ENCODE measurements around the gene SEMA3C.

SEMA3C gene

DNA sequence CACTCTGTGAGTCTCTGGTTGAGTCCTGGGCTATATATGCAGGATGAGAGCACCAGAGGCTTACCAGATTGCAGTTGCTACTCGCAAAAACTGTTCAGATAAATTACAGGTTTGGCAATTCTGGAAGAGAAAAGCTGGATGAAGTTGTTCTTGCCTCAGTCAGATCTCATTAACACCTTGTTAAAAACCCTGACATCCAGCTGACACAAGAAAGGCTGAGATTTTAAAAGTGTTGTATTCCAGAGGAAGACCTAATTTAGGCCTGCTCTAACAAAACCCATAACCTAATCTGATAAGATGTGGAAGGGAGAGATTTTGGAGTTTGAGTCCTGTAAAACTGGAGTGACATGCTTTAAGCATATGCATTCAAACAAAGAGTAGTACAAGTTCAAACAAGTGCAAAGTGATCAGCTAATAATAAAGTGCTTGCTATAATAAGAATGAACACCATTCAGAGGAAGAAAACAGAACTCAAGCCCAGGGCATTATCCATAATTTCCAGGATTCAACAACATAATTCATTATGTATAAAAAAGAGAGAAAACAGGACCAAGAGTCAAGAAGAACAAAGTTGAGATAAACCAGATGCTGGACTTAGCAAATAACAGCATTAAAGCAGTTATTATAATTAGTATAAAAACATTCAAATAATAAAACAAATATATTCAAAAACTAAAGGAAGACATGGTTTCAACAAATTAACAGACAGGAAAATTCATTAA is 144.9 kb downstream of the SEMA3C start:
- no peak for DNase-seq

DNA sequence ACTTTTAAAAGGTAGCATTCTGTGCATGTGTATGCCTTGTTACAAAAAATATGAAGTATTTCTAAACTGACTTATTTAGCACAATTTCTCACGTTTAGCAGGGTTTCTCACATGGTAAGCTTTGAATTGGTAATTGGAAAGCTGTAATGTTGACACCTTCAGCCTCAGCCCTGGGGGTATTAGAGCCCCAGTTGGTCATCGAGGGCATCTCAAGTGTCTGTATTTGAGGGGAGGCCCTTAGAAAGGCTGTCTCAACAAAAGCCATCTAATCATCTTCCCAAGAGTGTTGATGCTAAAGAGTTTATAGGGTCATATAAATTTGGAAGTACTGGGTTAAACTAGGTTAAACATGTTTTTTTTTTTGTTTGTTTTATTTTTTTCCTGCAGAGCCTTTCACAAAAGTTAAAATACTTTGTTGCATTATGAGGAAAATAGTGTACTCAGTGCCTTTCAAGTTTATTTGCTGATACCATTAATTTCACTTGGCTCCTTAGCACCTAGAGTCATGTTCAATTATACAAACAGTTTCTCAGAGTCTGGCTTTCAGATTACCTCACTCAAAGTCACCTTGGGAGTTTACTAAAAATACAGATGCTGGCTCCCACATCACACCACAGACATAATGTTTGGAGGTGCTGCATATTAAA is 146.4 kb downstream of the SEMA3C start:
- no peak for DNase-seq

- no peak for DNase-seq
Measured at GRCh38 chr7:80771523-80771922, 147.3 kb downstream of the SEMA3C start.

DNA sequence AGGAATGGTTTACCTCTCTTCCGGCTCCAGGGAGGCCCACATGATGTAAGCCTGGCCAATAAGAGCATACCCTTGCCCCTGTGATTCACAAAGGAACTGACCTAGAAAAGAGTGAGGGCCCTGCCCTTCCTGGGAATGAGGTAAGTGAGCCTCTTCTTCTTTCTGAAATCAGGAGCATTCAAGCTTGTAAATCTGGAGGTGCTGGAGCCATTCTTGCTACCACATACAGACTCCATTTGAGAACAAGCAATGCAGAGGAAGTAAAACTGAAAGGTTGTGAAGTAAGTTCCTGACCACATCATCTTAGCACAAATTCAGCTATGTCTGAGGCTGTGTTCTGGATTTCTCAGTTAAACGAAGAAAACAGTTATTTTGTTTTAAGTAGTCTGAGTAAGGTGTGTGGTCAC is 148.2 kb downstream of the SEMA3C start:
- DNase-seq: no peak

GRCh38 chr7:80770061-80770460 is 148.8 kb downstream of the SEMA3C start:
- no peak for DNase-seq

GRCh38 chr7:80768756-80769155 is 150.1 kb downstream of the SEMA3C start:
- no peak for DNase-seq

- DNase-seq: no peak
Measured at GRCh38 chr7:80767654-80768053, 151.2 kb downstream of the SEMA3C start.

GRCh38 chr7:80766724-80767123 is 152.1 kb downstream of the SEMA3C start:
- no peak for DNase-seq

DNA sequence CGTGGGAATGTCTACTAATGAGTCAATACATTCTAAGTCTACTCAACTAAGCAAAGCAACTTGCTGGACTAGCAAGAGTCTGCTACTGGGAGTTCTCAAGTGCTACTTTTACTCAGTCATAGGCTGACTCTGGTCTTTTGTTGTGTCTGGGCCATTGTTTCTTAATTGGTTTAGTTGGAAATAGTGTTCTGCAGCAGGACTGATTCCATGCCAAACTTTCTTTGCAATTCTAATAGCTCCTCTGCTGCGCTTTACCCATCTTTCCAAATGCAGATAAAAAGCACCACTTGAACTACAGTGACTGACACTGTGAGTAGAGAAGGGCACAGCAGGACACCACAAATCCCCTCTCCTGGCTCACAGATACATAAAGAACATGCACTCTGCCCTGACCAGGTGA is 154.7 kb downstream of the SEMA3C start:
- DNase-seq: no peak

- DNase-seq: no peak
Measured at GRCh38 chr7:80763704-80764103, 155.1 kb downstream of the SEMA3C start.

DNA sequence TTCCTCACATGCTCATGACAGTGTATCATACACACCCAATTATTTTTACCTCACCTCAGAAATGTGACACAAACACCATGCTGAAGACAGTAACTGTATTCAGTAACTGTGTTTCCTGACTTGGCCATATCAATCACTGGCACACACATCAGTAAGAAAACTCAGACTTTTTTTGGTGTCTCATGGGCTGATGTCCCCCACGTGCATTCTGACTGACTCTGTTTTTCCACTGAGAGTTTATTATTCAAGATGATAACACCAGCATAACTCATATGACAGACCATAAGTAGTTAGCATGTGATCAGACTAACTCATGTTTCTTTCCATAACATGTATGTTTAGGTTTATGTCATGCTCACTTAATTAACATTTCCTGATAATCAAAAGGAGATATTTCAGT is 155.6 kb downstream of the SEMA3C start:
- no peak for DNase-seq

DNA sequence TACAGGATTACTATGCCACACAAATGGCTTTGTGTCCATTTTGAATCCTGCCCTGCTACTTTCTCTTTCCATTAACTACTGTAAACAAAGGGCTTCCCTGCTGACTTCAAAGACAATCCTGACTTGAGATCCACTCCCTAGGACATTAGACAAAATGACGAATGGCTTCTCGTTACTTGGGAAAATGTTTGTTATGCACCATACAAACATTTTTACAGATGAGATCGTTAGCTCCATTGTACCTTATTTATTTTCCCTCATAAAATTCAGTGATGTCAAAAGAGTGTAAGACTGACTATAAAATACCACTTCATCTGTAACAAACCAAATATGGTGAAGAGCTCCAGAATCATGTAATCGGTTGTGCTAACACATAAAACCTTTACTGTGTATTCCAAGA is 158.6 kb downstream of the SEMA3C start:
- DNase-seq: no peak

GRCh38 chr7:80752954-80753690 is 165.7 kb downstream of the SEMA3C start:
- no peak for DNase-seq

DNA sequence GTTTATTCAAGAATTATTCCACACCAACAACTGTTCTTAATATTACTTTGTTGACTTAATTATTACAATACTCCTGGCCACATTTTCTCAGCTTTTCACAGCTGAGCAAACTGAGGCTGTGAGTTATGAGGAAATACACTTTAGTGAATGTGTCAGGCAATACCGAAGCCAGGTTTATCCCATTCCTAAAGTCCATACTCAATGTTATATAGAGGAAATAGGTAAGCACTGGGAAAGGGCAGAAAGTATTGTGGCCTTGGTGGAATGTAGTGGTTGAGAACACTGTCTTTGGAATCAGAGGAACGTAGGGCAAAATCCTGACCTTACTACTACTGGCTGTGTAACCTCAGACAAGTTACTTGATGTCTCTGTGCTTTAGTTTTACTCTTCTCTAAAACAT is 169.6 kb downstream of the SEMA3C start:
- no peak for DNase-seq

- DNase-seq: no peak
Measured at GRCh38 chr7:80748363-80749042, 170.3 kb downstream of the SEMA3C start.

DNA sequence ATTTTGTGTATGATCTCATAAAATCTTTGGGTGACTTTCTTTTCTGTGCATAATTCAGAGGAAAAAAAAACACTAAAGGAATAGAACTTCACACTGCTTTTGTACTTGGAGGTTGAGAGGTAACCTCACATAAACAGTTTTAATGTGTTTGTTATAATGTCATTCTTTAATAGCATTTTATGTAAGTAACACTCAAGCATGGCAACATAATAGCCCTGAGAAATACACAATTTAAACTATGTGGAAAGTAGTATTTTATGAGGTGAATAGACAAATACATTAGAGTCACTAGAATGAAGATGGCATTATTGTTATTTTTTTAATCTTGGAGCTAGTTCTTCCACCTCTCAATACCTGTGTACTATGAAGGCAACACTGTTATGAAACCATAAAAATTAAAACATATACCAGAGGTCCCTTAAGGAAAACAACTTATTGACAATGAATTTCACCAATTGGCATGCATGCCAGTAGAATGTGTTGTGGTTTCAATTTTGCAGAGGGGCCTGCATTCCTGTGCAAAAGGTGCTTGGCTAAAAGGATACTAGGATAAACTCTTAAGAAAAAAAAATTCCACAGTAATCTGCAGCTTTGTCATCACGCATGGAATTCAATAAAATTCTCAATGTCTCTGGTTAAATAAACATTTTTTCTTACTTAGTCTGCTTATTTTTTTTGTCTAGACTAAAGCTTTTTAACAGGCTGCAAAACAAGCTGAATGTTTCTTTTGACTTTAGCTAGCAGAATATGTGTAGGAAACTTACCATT is 177.9 kb downstream of the SEMA3C start:
- no peak for DNase-seq

DNA sequence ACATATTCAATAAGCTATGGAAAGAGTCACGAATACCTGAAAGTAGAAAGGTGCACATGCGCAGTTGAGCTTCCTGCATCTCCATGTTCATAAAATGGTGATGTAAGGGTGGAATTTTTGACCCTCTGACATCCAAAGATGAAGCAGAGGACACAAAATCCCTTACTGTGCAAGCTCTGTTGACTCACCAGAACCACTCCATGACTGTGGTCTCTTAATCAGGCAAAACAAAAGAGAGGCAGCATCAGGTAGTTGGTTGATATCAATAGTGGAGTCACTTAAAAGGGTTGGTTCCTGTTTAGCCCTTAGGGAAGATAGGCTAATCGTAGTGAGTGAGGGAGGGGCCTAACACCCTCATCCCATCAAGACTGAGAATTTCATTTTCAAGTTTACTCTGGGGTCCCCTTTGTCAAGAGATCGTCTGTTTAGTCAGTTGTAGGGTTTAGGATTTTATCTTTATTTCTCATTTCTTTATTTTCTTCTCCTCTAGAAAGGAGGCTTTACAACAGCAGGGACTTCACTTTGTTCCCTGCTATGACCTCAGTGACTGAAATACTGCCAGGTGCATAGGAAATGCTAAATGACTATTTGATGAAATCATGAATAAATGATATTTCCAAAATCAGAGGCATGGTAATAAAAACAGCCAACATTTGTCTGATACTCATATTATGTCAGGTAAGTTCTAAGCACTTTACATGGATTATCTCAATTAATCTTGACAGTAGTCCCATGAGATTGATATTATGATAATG is 182.3 kb downstream of the SEMA3C start:
- DNase-seq: no peak

GRCh38 chr7:80735330-80735729 is 183.5 kb downstream of the SEMA3C start:
- no peak for DNase-seq

- no peak for DNase-seq
Measured at GRCh38 chr7:80734011-80734410, 184.8 kb downstream of the SEMA3C start.

DNA sequence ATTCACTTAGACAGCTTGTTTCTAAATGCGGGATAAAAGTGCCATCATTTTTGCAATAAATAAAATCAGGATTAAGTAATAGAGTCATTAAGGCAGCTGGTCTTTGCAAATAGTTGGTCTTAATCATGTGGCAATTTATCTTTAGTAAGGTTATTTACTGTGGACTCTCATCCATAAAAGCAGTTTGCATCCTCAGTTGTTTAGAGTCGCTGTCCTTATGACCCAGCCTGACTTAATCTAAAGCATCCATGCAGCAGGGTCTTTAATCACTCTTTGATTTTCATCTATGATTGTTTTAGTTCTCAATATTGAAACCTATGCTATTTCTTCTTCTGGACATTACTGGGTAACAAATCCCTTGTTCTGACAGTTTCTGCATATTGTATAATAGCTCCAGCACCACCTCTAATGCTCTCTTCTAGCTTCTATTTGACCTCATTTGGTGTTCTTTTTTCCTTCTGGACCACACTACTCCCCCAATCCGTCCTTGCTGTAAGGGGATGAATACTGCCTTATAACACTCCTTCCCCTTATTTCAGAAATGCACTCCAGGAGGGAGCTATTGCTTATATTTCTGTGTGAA is 185.4 kb downstream of the SEMA3C start:
- no peak for DNase-seq

- DNase-seq: no peak
Measured at GRCh38 chr7:80732630-80733029, 186.2 kb downstream of the SEMA3C start.

DNA sequence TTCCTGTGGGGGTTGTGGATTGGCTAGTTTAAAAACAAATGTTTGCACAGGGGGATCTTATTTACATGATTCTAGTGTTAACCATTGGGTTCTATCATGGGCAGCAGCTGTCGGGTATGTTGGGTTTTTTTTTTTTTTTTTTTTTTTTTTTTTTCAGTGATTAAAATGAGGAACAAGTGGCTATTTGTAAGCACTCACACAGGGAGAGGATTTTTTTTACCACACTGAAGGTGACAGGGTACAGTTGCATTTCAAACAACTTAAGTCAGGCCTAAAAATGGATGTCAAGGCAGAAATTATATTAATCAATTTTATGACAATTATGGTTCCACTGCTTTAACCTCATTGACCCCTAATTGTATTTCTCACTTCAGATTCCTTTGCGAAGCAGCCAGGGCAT is 187.6 kb downstream of the SEMA3C start:
- DNase-seq: no peak

All from NCI-H1694 (cell line).